K562 (cell line): ENCODE data around the gene FAM53C. TPM values are rescaled to one million over a fixed set of nuclear protein-coding genes. Genes with fewer than 3 reads are reported as not detected.

Experiments used
- ATAC-seq: fragments of 200-7000 bp; cut with Tn5 transposase; 3 replicates; pipeline ENCODE4 v1.9.1; 2020; ENCODE audit warnings: moderate library complexity
- BruUV-seq: library from RNA; stranded (reverse); fragments of 400-500 nt; replicated peaks from 2 replicates; lab custom pipeline; 2021; lab: Mats Ljungman, UMichigan
- CTCF ChIA-PET: fragments of 300-600 bp; formaldehyde crosslinking; extraction: SDS; loops from one replicate; lab custom pipeline; 2021; ENCODE audit warnings: low intra/inter-chr PET ratio; lab: Yijun Ruan, JAX
- POLR2A ChIA-PET: fragments of 300-600, 350-650 bp; sonication (Branson Sonifier 250); formaldehyde crosslinking; extraction: SDS; loops from one replicate; lab custom pipeline; 2021; ENCODE audit warnings: antibody characterized with exemption, inconsistent platforms; lab: Yijun Ruan, JAX
- DNase-seq, 4 experiments: peaks; one replicate each; pipeline versions ENCODE4 v3.0.0 to v3.0.0-alpha.2; 2011 to 2018; ENCODE audit warnings: low spot score in 3 of 4, mixed read lengths in 3 of 4; ENCODE audit errors: extremely low read depth in 1 of 4
- FAIRE-seq: peaks from 2 replicates; lab custom pipeline; 2011; peaks lifted over from hg19 to GRCh38; lab: Jason Lieb, UNC
- H2AFZ ChIP-seq: 2 replicates; pipeline ENCODE4 v1.6.0; 2011; ENCODE audit warnings: low read depth, low read length, control low read depth, inconsistent platforms
- H3K27ac ChIP-seq: fragments of 200-600 bp; 3 replicates; pipeline ENCODE4 v1.8.0; 2011; ENCODE audit warnings: low read depth, mild to moderate bottlenecking, control low read depth, inconsistent platforms, low read length, moderate library complexity, mixed read lengths; ENCODE audit errors: extremely low read depth
- H3K27me3 ChIP-seq, 2 experiments: fragments of 300-600 bp in 1 of 2; 2 replicates in 1 of 2; 3 replicates in 1 of 2; pipeline versions ENCODE4 v1.6.0 to v1.8.0; 2011; ENCODE audit warnings: inconsistent platforms in 2 of 2, low read length in 2 of 2, mild to moderate bottlenecking in 1 of 2, mixed read lengths in 1 of 2, moderate library complexity in 1 of 2; ENCODE audit not compliant: control insufficient read depth in 2 of 2, insufficient read depth in 2 of 2
- H3K36me3 ChIP-seq: fragments of 300-600 bp; 3 replicates; pipeline ENCODE4 v1.8.0; 2011; ENCODE audit warnings: mild to moderate bottlenecking, low read length, inconsistent platforms; ENCODE audit not compliant: control insufficient read depth, insufficient read depth
- H3K4me1 ChIP-seq, 2 experiments: fragments of 200-600 bp in 1 of 2; replicated peaks in 1 of 2; 2 replicates in 1 of 2; 3 replicates in 1 of 2; pipeline versions ENCODE4 v1.5.1 to v1.8.0; 2011; ENCODE audit warnings: inconsistent platforms in 2 of 2, low read length in 2 of 2, mild to moderate bottlenecking in 1 of 2, mixed read lengths in 1 of 2, moderate library complexity in 1 of 2; ENCODE audit not compliant: control insufficient read depth in 2 of 2, insufficient read depth in 2 of 2
- H3K4me2 ChIP-seq: 2 replicates; pipeline ENCODE4 v1.6.1; 2011; ENCODE audit warnings: low read length, control low read depth, inconsistent platforms, mixed read lengths; ENCODE audit not compliant: insufficient read depth
- H3K4me3 ChIP-seq: fragments of 200-600 bp; sonication (generic), shearing (Covaris generic); 2 replicates; pipeline ENCODE4 v1.5.1; 2016; ENCODE audit warnings: control low read depth, inconsistent platforms
- H3K79me2 ChIP-seq: fragments of 200-600 bp; 3 replicates; pipeline ENCODE4 v1.8.0; 2011; ENCODE audit warnings: low read length, inconsistent platforms; ENCODE audit not compliant: control insufficient read depth, insufficient read depth
- H3K9ac ChIP-seq, 2 experiments: 2 replicates each; pipeline versions ENCODE4 v1.6.0 to v1.6.1; 2011; ENCODE audit warnings: low read depth in 2 of 2, low read length in 2 of 2, control low read depth in 1 of 2, inconsistent platforms in 1 of 2, mild to moderate bottlenecking in 1 of 2, mixed read lengths in 1 of 2; ENCODE audit not compliant: insufficient read depth in 1 of 2
- H3K9me1 ChIP-seq: one replicate; pipeline ENCODE4 v1.6.0; 2011; ENCODE audit warnings: inconsistent platforms, mild to moderate bottlenecking, low read length, moderate library complexity; ENCODE audit not compliant: control insufficient read depth, insufficient read depth
- H3K9me3 ChIP-seq: replicated peaks from 2 replicates; pipeline ENCODE4 v1.5.1; 2011; ENCODE audit warnings: low read depth, low read length, inconsistent platforms; ENCODE audit not compliant: control insufficient read depth, insufficient read depth
- H4K20me1 ChIP-seq: replicated peaks from 2 replicates; pipeline ENCODE4 v1.6.1; 2011; ENCODE audit warnings: low read length, inconsistent platforms, mixed read lengths; ENCODE audit not compliant: control insufficient read depth, insufficient read depth
- BMI1 ChIP-seq: fragments of 150-350 bp; IDR thresholded peaks from 2 replicates; pipeline ENCODE4 v1.6.1; 2014; ENCODE audit warnings: low read length
- POLR2G ChIP-seq: fragments of 200-400 bp; formaldehyde crosslinking; IDR thresholded peaks from 2 replicates; pipeline ENCODE4 v1.6.1; 2017; ENCODE audit warnings: low read depth, mild to moderate bottlenecking, antibody characterized with exemption, low read length, moderate library complexity
- RBFOX2 ChIP-seq: fragments of 200-400 bp; formaldehyde crosslinking; IDR thresholded peaks from 2 replicates; pipeline ENCODE4 v1.6.1; 2017; ENCODE audit warnings: low read depth, mild to moderate bottlenecking, low read length, moderate library complexity
- RBM22 ChIP-seq: fragments of 200-400 bp; formaldehyde crosslinking; IDR thresholded peaks from 2 replicates; pipeline ENCODE4 v1.6.1; 2018; ENCODE audit warnings: low read length, low read depth; ENCODE audit not compliant: poor library complexity, severe bottlenecking
- WGBS: fragments of 100-300 bp; shearing (Covaris generic); methylation state at CpG from one replicate; pipeline ENCODE4 v1.1.6; 2016; ENCODE audit warnings: low coverage, mixed read lengths; ENCODE audit not compliant: insufficient coverage; ENCODE audit errors: missing lambda C conversion rate; 5-methylcytosine and 5-hydroxymethylcytosine counted together
- in situ Hi-C: fragments of 300-500 bp; cut with MboI; formaldehyde crosslinking; loops from 4 replicates; pipeline ENCODE4 v1.15.0; 2018; ENCODE audit warnings: inconsistent platforms, mixed read lengths
- intact Hi-C: fragments of 100-400 bp; cut with micrococcal nuclease; formaldehyde crosslinking; loops from 2 replicates; pipeline ENCODE4 v1.14.2; 2022
- polyA plus RNA-seq, 8 experiments: library from polyadenylated mRNA; depleted of rRNA in 4 of 8; stranded (reverse) in 5 of 8; unstranded in 3 of 8; fragments of >200 nt; fragmentation: Nextera tagmentation in 2 of 8; fragmentation: Illumina TruSeq in 1 of 8; extraction: Ambion mirVana in 2 of 8; extraction: Trizol in 1 of 8; gene quantifications; 2 replicates each; pipeline versions ENCODE4 v1.2.1 to v1.2.3, GENCODE V29; 2011 to 2014; ENCODE audit warnings: inconsistent platforms in 1 of 8, missing spikeins in 1 of 8
- total RNA-seq, 7 experiments: library from RNA; depleted of rRNA in 6 of 7; stranded (reverse); fragments of >200 nt in 6 of 7; fragmentation: Illumina TruSeq in 2 of 7; extraction: Trizol in 2 of 7; gene quantifications; 2 replicates each; pipeline versions ENCODE4 v1.2.1 to v1.2.3, GENCODE V29; 2011 to 2021; ENCODE audit warnings: low replicate concordance in 1 of 7

FAM53C gene
- total and polyA plus RNA-seq, 9 of the 15 experiments (the other 6 are each of a cell fraction or from before 2014, with no cell fraction given), result 9.7 to 38.5 (median 25.2) TPM

- Histone ChIP-seq H4K20me1 (0 out of 2 replicates have a peak, but pooled peaks cover 4% of the 10 kb centered on the region), H3K9me1 (peaks cover 5% of the 10 kb centered on the region), H3K4me2 (no peak overlapping the region), H3K27me3 (no peaks in the 10 kb centered on the region), H3K9me3 (no peaks in the 10 kb centered on the region), H3K27ac (no peak overlapping the region), H2AFZ (no peak overlapping the region), H3K9ac (no peak overlapping the region), H3K4me1 (peaks cover 0 to 10% of the 10 kb centered on the region in 2 experiments; a peak in 3 of 5 replicates), H3K4me3 (no peak overlapping the region), H3K79me2 (peaks cover 19% of the 10 kb centered on the region), H3K36me3 (peaks cover 88% of the 10 kb centered on the region)
- WGBS, result 99% methylated on average over 25 of the region's 32 CpGs
- intact Hi-C loops (no loop called here), in situ Hi-C loops (no loop called here)
- peak; percentile 56 for TF ChIP-seq RBM22
- peak; percentile 61 for TF ChIP-seq RBFOX2
- TF ChIP-seq POLR2G, result peak; percentile 57
- no peak for TF ChIP-seq BMI1
- FAIRE-seq, result no peak
- POLR2A ChIA-PET, result interaction anchor here (0.9 to 1.4 kb wide), 5 partner anchors 8 to 14 kb away, joined by 3 to 7 read pairs (median 4); partner anchors contain the start of gene CDC25C
- no peak for ATAC-seq
- DNase-seq, result no peak
- CTCF ChIA-PET, result no interaction called here
- BruUV-seq, result no TSS peak
These were observed 7.0 kb downstream of the FAM53C start for GRCh38 chr5:138344887-138345622.
